Motor neuron (in vitro differentiated cells): ENCODE data around the gene CLDN11. TPM values are rescaled to one million over a fixed set of nuclear protein-coding genes. Genes with fewer than 3 reads are reported as not detected.

ENCODE experiments used
- ATAC-seq, 8 experiments: fragments of 200-7000 bp; cut with Tn5 transposase; replicated peaks in 6 of 8; 2 replicates each; pipeline ENCODE4 v1.8.0; 2021; ENCODE audit warnings: mild to moderate bottlenecking in 8 of 8, moderate library complexity in 8 of 8
- H3K27ac ChIP-seq, 2 donors: fragments of 250-450 bp; sonication (Bioruptor Pico); 2 replicates each; pipeline ENCODE4 v1.9.0; 2021; ENCODE audit warnings: antibody characterized with exemption in 2 of 2, mild to moderate bottlenecking in 2 of 2, moderate library complexity in 1 of 2
- H3K4me1 ChIP-seq, 2 donors: fragments of 250-450 bp; sonication (Bioruptor Pico); replicated peaks in 1 of 2; 2 replicates each; pipeline ENCODE4 v1.6.1; 2021; ENCODE audit warnings: antibody characterized with exemption in 2 of 2, mild to moderate bottlenecking in 2 of 2, moderate library complexity in 1 of 2
- H3K4me3 ChIP-seq, 5 donors: fragments of 250-450 bp; sonication (Bioruptor Pico); 2 replicates each; pipeline ENCODE4 v1.9.0; 2021; ENCODE audit warnings: antibody characterized with exemption in 5 of 5, mild to moderate bottlenecking in 5 of 5, moderate library complexity in 4 of 5
- WGBS, 10 experiments: fragments of 450-650 bp; shearing (Covaris generic); methylation state at CpG; one replicate each; pipeline ENCODE4 v1.0.0; 2022; 5-methylcytosine and 5-hydroxymethylcytosine counted together
- in situ Hi-C, 9 experiments: fragments of 400-800 bp; cut with MboI; loops; one replicate each; pipeline ENCODE4 v1.15.0; 2021; ENCODE audit warnings: low sequenced_read_pairs in 9 of 9, low pct_unique_long_range_greater_than_20kb in 2 of 9; ENCODE audit not compliant: unreplicated experiment in 9 of 9
- total RNA-seq, 8 experiments: library from RNA; unstranded; fragments of 300-600 nt; gene quantifications; 2 replicates each; pipeline versions ENCODE4 v1.2.3 to v1.2.4, GENCODE V29; 2022

CLDN11 gene
- total RNA-seq, 8 experiments from 2014 or later, result 1.7 to 90.1 (median 14.6) TPM

DNA sequence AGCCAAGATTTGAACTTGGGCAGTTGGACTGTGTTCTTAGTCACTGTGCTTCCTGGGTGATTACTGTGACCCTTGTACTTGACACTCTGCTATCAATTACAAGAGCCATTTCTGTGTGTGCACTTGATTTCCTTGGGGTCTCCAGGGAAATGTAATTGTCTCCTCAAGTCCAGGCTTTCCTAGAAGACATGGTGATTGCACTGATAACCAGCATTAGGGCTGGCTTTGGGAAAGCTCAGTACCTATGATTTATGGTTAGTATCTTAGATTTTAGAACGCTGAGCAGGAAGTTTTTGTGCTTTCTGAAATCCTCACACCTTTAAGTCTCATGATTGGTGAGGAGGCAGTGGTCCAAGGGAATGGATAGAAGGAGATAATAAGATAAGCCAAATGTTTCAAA, 1.6 kb upstream of the CLDN11 start:
- peaks cover 0 to 6% of the 10 kb centered on the region in 2 donors for H3K4me1 ChIP-seq
- no peak overlapping the region for H3K4me3 ChIP-seq
- ATAC-seq, result no peak
- 56 to 100% (median 100%) methylated on average over 1 of the region's 1 CpG; no CpG with 5 or more reads in 3 of the 10 experiments for WGBS, 10 experiments
- H3K27ac ChIP-seq, result no peak overlapping the region
- in situ Hi-C loops, result loop anchor here in 8 of 9 experiments (10.0 to 25.0 kb wide), 3 partner anchors 388 to 398 kb away; no protein-coding TSS in a partner anchor

DNA sequence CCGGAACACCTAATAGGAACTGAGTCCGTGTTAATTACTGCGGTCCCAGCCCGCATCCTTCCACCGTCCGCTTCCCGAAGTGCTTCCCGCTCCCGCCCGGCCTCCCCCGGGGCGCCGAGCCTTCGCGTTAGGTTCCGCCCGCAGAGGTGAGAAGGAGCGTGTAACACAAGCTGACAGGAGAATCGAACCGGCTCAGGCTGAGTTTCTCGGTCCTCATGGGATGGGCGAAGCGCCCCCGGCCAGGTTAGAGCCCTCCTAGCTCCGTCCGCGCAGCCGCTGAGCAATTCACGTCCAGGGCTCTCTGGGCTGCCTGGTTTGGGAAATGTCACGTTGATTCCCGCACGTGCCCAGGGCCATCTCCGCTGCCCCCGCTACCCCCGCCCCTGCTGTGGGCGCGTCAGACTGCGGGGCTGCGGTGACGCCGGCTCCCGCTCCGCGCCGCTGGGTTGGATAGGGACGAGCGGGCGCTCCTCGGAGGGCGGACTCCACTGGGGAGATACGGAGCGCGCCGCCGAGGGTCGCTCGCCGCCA, 954 bp downstream of the CLDN11 start:
- H3K4me1 ChIP-seq, result peaks cover 0 to 6% of the 10 kb centered on the region in 2 donors
- H3K4me3 ChIP-seq, result peak overlapping the region; percentile 35 to 54 (median 38)
- peak; percentile 55 to 80 (median 74) for ATAC-seq
- WGBS, 10 experiments, result 0 to 14% methylated on average over 2 to 21 of the region's 58 CpGs; no CpG with 5 or more reads in 8 of the 10 experiments
- H3K27ac ChIP-seq, result no peak overlapping the region
- in situ Hi-C loops, result loop anchor here (10.0 to 25.0 kb wide), 3 partner anchors 385 to 395 kb away; no protein-coding TSS in a partner anchor

DNA sequence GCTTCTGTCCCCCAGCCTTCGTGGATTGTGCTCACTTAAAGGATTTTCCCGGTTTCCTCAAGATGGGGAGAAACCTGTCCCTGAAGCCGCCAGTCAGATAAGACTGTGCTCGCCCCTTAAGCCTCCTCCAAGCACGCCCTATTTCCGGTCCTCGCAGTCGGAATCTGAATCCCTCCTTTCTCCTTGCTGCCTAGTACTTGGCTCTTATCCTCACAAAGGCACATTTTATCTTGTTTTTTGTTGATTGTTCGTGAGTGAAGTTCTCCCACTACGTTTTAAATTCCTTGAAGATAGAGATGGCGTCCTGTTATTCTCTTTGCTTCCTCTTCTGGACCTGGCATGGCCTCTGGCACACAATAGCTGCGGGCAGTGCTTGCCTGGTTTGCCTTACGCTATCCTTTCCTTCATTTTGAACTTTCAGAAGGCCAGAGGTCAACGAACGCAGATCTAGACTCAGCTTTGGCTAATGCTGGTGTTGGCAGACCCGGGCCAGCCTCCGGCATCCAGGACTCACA, 1.7 kb downstream of the CLDN11 start:
- ATAC-seq, result peak in 3 of 8 experiments; percentile 28 to 45 (median 36)
- Histone ChIP-seq H3K27ac (no peak overlapping the region), H3K4me3 (peak overlapping the region; percentile 35 to 54 (median 38)), H3K4me1 (peaks cover 0 to 10% of the 10 kb centered on the region in 2 donors)
- in situ Hi-C loops, result loop anchor here in 6 of 9 experiments (10.0 to 25.0 kb wide), 2 partner anchors 392 to 394 kb away; no protein-coding TSS in a partner anchor
- WGBS, 10 experiments, result 6 to 100% (median 60%) methylated on average over 2 to 13 of the region's 17 CpGs; no CpG with 5 or more reads in 1 of the 10 experiments

DNA sequence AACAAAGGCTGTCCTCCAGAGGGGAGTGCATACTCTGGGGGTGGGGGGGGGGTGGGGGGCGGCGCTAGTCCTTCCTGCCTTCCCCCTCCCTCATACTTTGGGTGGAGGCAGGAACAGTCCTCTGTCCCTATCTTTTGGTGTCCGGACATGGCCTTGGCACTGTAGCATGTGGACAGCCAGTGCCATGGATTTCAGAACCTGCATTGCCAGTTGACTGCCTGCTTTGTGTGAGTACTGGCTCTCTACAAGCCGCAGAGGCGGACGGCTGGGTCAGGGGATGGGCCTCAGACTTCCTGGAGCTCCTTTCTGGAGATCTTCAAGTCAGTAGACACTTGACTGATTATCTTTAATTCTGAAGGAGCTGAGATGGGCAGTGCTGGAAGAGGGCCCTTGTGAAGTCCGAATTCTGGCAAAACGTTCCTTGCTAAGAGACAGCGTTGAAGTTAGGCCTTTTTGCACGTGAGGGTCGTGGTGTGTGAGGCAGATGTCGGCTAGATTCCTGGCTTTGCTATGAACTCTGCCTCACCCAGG, 2.5 kb downstream of the CLDN11 start:
- no peak overlapping the region for H3K4me3 ChIP-seq
- 0 to 62% (median 29%) methylated on average over 1 to 9 of the region's 12 CpGs; no CpG with 5 or more reads in 4 of the 10 experiments for WGBS, 10 experiments
- no peak overlapping the region for H3K27ac ChIP-seq
- H3K4me1 ChIP-seq, result peaks cover 7 to 18% of the 10 kb centered on the region in 2 donors
- in situ Hi-C loops, result loop anchor here in 6 of 9 experiments (10.0 to 25.0 kb wide), 2 partner anchors 391 to 394 kb away; no protein-coding TSS in a partner anchor
- peak in 2 of 8 experiments; percentile 1 to 2 for ATAC-seq

DNA sequence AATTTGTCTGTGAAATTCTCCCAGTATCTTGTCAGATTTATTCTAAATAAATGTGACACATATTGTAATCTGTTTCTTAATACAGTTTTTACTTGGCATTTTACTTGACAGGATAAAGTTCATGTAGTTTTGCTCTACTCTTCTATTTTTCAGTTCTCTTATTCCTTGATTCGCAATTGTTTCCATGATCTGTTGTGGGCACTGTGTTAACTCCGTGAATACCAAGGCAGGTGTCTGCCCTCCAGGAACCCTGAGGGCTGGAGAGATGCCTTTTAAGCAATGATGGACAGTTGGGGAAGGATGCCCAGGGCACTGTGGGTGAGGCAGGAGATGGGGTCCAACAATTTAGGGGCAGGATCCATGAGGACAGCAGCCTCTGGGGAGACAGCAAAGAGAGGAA, 3.1 kb downstream of the CLDN11 start:
- no peak overlapping the region for H3K27ac ChIP-seq
- H3K4me1 ChIP-seq, result peaks cover 9 to 18% of the 10 kb centered on the region in 2 donors
- no peak for ATAC-seq
- no peak overlapping the region for H3K4me3 ChIP-seq
- in situ Hi-C loops, result loop anchor here in 6 of 9 experiments (10.0 to 25.0 kb wide), 2 partner anchors 391 to 393 kb away; no protein-coding TSS in a partner anchor
- WGBS, 10 experiments, result 49 to 93% (median 64%) methylated on average over 1 to 2 of the region's 2 CpGs; no CpG with 5 or more reads in 3 of the 10 experiments

DNA sequence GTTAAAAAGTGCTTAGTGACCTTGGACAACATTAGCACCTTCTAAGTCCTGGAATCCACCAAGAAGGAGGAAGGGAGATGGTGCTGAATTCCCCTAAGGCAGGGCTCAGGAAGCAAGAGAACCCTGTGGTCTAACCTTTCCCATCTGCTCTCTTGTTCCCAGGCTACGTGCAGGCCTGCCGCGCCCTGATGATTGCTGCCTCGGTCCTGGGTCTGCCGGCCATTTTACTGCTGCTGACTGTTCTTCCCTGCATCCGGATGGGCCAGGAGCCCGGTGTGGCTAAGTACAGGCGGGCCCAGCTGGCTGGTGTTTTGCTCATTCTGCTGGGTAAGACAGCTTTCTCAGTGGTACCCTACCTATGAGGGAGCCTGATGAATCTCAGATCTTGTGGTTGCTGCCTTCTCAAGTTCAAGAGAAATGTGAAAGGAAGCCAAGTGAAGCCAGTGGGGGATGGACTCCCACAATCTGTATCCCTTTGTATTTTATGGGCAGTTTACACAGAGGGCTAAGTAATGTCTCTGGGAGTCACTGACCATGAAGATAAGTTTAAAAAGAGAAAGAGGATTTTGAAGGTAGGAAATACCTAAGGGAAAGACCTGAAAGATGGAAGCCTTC, 4.4 kb downstream of the CLDN11 start:
- WGBS, 10 experiments, result 91 to 100% (median 100%) methylated on average over 1 to 7 of the region's 8 CpGs; no CpG with 5 or more reads in 5 of the 10 experiments
- no peak overlapping the region for H3K4me3 ChIP-seq
- in situ Hi-C loops, result loop anchor here in 6 of 9 experiments (10.0 to 25.0 kb wide), 2 partner anchors 389 to 392 kb away; no protein-coding TSS in a partner anchor
- no peak for ATAC-seq
- H3K4me1 ChIP-seq, result peaks cover 9 to 18% of the 10 kb centered on the region in 2 donors
- H3K27ac ChIP-seq, result no peak overlapping the region

DNA sequence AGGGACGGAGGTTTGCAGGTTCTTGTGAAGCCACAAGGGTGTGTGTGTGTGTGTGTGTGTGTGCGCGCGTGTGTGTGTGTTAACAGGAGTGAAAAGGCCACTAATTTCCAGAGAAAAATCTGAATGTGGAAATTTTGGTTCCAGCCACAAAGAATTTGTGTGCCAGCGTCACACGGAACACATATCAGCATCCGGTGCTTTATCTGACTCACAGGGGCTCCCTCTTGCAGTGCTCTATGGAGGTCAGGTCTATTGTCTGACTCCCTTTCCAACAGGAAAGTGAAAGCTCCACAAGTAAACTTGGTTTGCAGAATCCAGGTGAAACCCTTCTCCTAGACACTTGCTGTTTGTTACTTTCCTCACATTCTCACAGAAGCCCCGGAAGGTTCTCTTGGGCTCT, 6.2 kb downstream of the CLDN11 start:
- H3K4me1 ChIP-seq, result peaks cover 9 to 25% of the 10 kb centered on the region in 2 donors
- in situ Hi-C loops, result loop anchor here in 6 of 9 experiments (10.0 to 25.0 kb wide), 2 partner anchors 387 to 390 kb away; no protein-coding TSS in a partner anchor
- H3K4me3 ChIP-seq, result no peak overlapping the region
- 67 to 100% (median 89%) methylated on average over 1 to 7 of the region's 8 CpGs; no CpG with 5 or more reads in 2 of the 10 experiments for WGBS, 10 experiments
- ATAC-seq, result no peak
- no peak overlapping the region for H3K27ac ChIP-seq

DNA sequence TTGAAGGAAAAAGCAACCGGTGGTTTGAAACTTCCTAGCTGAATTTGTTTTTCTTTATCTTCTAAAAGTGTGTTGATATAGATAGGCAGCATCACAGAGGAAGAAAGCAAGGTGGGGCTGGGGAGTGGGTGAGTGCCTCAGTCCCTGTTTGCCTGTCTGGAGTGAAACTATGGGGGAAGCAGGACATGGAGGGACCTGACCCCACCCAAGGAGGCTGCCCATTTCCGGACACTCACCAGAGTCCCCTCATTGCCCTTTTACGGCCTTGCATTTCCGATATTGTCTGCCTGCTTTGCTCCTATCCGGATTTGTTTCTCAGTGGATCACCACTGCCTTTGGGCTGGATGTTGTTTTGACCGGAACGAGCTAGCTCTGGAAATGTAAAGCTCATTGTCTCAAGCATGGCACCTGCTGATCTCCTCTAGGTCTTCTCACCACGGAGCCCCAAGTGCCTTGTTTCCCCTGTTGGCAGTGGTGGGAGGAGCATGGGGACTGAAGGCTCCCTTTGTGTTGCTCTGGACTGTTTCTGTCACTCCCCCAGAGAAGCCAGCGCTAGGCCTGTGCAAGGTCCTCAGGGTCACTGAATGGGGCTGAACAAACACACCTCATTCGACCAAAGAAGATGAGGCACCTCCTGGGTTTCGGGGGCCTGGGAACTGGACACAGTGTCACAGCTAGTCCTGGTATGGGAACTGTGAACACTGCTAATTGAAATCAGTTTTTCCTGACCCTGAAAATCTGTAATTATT, 7.0 kb downstream of the CLDN11 start:
- WGBS, 10 experiments, result 0 to 82% (median 33%) methylated on average over 1 to 9 of the region's 11 CpGs; no CpG with 5 or more reads in 4 of the 10 experiments
- in situ Hi-C loops, result loop anchor here in 1 of 9 experiments (10.0 kb wide), 1 partner anchor 389 kb away; no protein-coding TSS in a partner anchor
- Histone ChIP-seq H3K4me3 (no peak overlapping the region), H3K4me1 (peaks cover 13 to 30% of the 10 kb centered on the region in 2 donors), H3K27ac (peak overlapping the region in 1 of 2 donors; percentile 39)
- peak in 5 of 8 experiments; percentile 82 to 94 (median 87) for ATAC-seq

DNA sequence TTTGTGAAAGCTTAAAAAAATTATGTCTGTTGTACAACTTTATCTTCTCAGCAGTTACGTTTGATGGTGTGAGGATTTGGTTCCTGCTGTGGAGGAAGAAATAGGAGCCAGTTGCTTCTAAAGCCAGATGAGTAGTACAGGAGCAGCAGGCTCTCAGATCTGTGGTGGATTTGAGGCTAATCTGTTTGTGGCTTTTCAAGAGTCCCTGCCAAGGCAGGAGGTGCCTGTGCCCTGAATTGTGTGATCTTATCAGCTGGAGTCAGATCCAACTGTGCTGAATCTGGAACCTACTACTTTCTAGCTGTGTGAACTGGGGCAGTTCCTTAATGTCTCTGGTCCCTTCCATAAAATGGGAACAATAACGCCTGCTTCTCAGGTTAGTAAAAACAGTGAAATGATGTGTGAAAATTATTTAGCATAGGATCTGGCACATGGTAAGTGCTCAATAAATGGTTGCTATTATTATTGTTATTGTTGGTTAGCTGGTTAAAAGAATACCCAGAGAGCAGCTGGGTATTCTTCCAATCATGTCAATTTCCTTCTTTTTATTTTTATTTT, 7.7 kb downstream of the CLDN11 start:
- 60 to 100% (median 92%) methylated on average over 1 to 2 of the region's 2 CpGs; no CpG with 5 or more reads in 2 of the 10 experiments for WGBS, 10 experiments
- ATAC-seq, result no peak
- H3K27ac ChIP-seq, result no peak overlapping the region
- in situ Hi-C loops, result loop anchor here in 1 of 9 experiments (10.0 kb wide), 1 partner anchor 388 kb away; no protein-coding TSS in a partner anchor
- no peak overlapping the region for H3K4me3 ChIP-seq
- peaks cover 13 to 26% of the 10 kb centered on the region in 2 donors for H3K4me1 ChIP-seq

DNA sequence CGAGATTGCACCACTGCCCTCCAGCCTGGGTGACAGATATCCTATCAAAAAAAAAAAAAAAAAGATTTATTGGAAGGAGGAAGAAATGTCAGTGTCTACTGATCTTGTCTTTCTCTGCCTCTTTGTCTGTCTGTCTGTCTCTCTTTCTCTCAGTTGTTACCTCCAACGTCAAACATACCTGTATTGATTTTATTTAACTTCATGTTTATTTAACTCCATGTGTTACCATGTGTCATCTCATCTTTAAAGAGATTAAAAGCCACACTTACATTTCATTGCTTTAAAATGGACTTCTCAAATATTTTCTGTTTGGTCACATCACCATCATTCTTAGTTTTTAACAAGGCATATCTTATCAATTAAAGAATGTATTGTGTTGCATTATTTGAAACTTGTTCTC, 9.4 kb downstream of the CLDN11 start:
- no peak for ATAC-seq
- in situ Hi-C loops, result loop anchor here in 1 of 9 experiments (10.0 kb wide), 1 partner anchor 387 kb away; no protein-coding TSS in a partner anchor
- Histone ChIP-seq H3K4me1 (peaks cover 13 to 24% of the 10 kb centered on the region in 2 donors), H3K4me3 (no peak overlapping the region), H3K27ac (no peak overlapping the region)
- WGBS, 10 experiments, result 0 to 100% (median 50%) methylated on average over 1 to 2 of the region's 2 CpGs; no CpG with 5 or more reads in 1 of the 10 experiments

DNA sequence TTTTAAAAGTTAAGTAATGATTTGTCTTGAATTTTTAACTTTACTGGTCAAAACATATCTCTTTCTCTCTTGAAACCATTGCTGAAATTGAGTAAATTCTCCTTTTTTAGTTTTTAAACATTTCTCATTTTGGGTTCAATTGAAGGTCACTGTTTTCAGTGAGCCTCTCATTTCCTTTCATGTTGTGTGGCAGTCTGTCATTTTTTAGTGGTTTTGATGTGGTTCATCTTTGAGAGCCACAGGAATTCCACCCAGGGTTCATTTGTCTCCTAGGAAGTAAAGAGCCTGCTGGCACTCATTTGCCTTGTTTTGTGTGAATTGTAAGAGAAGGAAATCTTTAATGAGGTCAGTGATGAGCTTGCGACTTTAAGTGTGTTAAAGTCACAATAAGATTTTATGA, 10.4 kb downstream of the CLDN11 start:
- no peak overlapping the region for H3K27ac ChIP-seq
- ATAC-seq, result peak in 3 of 8 experiments; percentile 17 to 59 (median 36)
- H3K4me1 ChIP-seq, result peaks cover 13 to 24% of the 10 kb centered on the region in 2 donors
- WGBS, 10 experiments, result 0 to 100% (median 29%) methylated on average over 1 of the region's 1 CpG; no CpG with 5 or more reads in 2 of the 10 experiments
- H3K4me3 ChIP-seq, result no peak overlapping the region
- in situ Hi-C loops, result loop anchor here in 1 of 9 experiments (10.0 kb wide), 1 partner anchor 386 kb away; no protein-coding TSS in a partner anchor
